ENCODE data around the gene SLC35G1.

SLC35G1 gene

DNA sequence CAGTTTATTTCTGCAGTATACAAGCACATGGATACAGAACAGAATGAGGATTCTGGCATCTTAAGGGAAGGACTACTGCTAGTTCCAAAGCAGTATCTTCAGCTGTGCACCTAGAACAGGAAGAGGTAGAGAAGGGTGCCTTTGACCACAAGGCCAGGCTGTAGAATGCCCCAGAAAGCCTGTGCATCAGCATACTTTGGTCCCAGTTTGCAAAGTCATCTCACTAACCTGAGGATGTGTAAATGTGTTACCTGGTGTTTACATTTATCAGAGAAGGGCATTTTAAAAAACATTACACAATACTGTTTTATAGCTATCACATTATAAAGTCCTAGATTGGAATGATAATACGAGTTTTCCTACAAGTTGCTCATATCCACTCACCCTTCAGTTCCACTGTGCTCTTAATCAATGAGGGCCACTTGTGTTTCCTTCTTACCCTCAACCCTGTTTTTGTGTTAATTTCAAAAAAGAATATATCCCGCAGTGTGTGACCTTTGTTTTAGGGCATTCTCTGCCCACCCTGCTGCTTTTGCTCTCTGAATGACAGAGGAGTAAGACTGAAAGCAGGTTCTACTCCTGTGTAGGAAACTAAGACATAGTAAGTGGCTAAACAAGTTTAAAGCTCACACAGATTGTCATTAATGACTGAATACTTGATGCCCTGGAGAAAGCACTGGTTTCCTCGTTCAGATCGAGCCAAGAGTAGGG, 3.4 kb downstream of the SLC35G1 start:
- no peak overlapping the region for H3K18ac ChIP-seq (ENCODE audit: low read length)
- no peaks in the 10 kb centered on the region for H3K4me1 ChIP-seq (ENCODE audit: control insufficient read depth, low read depth, low read length)
- no peak overlapping the region for H4K5ac ChIP-seq (ENCODE audit: low read length)
- peaks cover 2% of the 10 kb centered on the region for H3K79me1 ChIP-seq (ENCODE audit: low read length)
- no peak overlapping the region for H3K4me2 ChIP-seq (ENCODE audit: low read length)
- H2BK15ac ChIP-seq (replicated peaks; ENCODE audit: low read depth) = no peak overlapping the region
- no peak overlapping the region for H3K4ac ChIP-seq (ENCODE audit: low read depth, low read length)
- H2BK120ac ChIP-seq (ENCODE audit: low read depth, low read length) = no peak overlapping the region
- H3K56ac ChIP-seq (ENCODE audit: low read length) = no peak overlapping the region
- H3K27me3 ChIP-seq (ENCODE audit: insufficient read depth, low read length, poor library complexity) = no peaks in the 10 kb centered on the region
- H3K79me2 ChIP-seq (ENCODE audit: control insufficient read depth, insufficient read depth, low read length) = no peaks in the 10 kb centered on the region
- H3K9ac ChIP-seq (ENCODE audit: low read length) = no peak overlapping the region
- DNase-seq = no peak
- no peak overlapping the region for H4K8ac ChIP-seq (ENCODE audit: low read depth, low read length)
- no peaks in the 10 kb centered on the region for H3K36me3 ChIP-seq (ENCODE audit: control insufficient read depth, insufficient read depth, low read length)
- no peak overlapping the region for H2BK5ac ChIP-seq (ENCODE audit: low read length)
- WGBS (ENCODE audit: extremely low coverage, insufficient coverage, low lambda C conversion rate) = no CpG with 5 or more reads among the region's 4 CpGs
- H2AK5ac ChIP-seq (ENCODE audit: low read length) = no peak overlapping the region
- H3K23ac ChIP-seq (ENCODE audit: low read length) = no peak overlapping the region
- no peak overlapping the region for H3K27ac ChIP-seq (ENCODE audit: low read depth, low read length)
- no peak overlapping the region for H3K4me3 ChIP-seq (ENCODE audit: low read length)

DNA sequence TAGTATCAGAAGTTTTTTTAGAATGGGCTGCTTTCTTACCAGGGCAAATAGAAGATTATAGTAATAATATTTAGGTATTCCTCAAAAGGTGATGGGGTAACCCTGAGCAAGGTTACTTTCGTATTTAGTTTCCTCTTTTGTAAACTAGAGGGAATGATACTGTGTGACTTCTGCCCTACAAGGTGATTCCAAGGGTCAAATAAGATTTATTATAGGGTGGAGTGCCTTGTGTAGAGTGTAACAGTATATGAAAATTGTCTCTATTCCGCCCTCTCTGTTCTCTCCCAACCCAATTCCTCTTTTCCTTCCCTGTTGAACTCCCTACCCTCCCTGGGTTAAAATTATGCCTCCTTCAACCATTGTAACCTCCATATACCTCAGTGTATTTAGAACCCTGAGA, 5.3 kb downstream of the SLC35G1 start:
- H4K5ac ChIP-seq (ENCODE audit: low read length) = no peak overlapping the region
- H3K79me2 ChIP-seq (ENCODE audit: control insufficient read depth, insufficient read depth, low read length) = no peaks in the 10 kb centered on the region
- WGBS (ENCODE audit: extremely low coverage, insufficient coverage, low lambda C conversion rate) = no CpG with 5 or more reads among the region's 2 CpGs
- H3K18ac ChIP-seq (ENCODE audit: low read length) = no peak overlapping the region
- no peak overlapping the region for H2BK15ac ChIP-seq (replicated peaks; ENCODE audit: low read depth)
- H3K56ac ChIP-seq (ENCODE audit: low read length) = no peak overlapping the region
- H3K4me1 ChIP-seq (ENCODE audit: control insufficient read depth, low read depth, low read length) = no peaks in the 10 kb centered on the region
- no peak overlapping the region for H2BK120ac ChIP-seq (ENCODE audit: low read depth, low read length)
- H2AK5ac ChIP-seq (ENCODE audit: low read length) = no peak overlapping the region
- H3K27me3 ChIP-seq (ENCODE audit: insufficient read depth, low read length, poor library complexity) = no peaks in the 10 kb centered on the region
- no peak overlapping the region for H3K27ac ChIP-seq (ENCODE audit: low read depth, low read length)
- no peak overlapping the region for H3K23ac ChIP-seq (ENCODE audit: low read length)
- no peak overlapping the region for H3K4ac ChIP-seq (ENCODE audit: low read depth, low read length)
- no peak overlapping the region for H3K4me3 ChIP-seq (ENCODE audit: low read length)
- H3K36me3 ChIP-seq (ENCODE audit: control insufficient read depth, insufficient read depth, low read length) = no peaks in the 10 kb centered on the region
- DNase-seq = no peak
- no peak overlapping the region for H2BK5ac ChIP-seq (ENCODE audit: low read length)
- no peak overlapping the region for H3K9ac ChIP-seq (ENCODE audit: low read length)
- no peak overlapping the region for H3K4me2 ChIP-seq (ENCODE audit: low read length)
- H3K79me1 ChIP-seq (ENCODE audit: low read length) = peaks cover 2% of the 10 kb centered on the region
- no peak overlapping the region for H4K8ac ChIP-seq (ENCODE audit: low read depth, low read length)

DNA sequence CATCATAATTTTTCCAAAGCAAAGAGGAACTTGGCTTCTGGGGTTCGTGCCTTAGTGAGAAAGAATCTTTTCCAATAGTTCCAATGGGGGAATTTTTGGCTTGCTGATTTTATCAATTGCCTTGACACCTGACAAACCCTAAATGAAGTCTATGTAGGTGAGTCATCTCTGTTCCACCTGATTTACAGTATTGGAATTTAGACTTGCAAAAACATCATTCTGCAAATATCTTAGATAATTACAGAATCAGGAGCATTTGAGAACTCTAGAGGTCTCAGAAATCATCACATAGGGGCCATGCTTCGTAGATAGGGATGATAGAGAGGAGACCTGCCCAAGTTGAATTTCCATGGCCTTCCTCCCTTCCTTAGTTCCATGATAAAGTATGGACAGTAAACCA, 9.3 kb downstream of the SLC35G1 start:
- H2BK120ac ChIP-seq (ENCODE audit: low read depth, low read length) = no peak overlapping the region
- H2BK15ac ChIP-seq (replicated peaks; ENCODE audit: low read depth) = no peak overlapping the region
- H3K4me2 ChIP-seq (ENCODE audit: low read length) = no peak overlapping the region
- no peak overlapping the region for H3K23ac ChIP-seq (ENCODE audit: low read length)
- no peak overlapping the region for H3K4ac ChIP-seq (ENCODE audit: low read depth, low read length)
- H2AK5ac ChIP-seq (ENCODE audit: low read length) = no peak overlapping the region
- H3K79me1 ChIP-seq (ENCODE audit: low read length) = no peaks in the 10 kb centered on the region
- no peak overlapping the region for H4K5ac ChIP-seq (ENCODE audit: low read length)
- H3K27ac ChIP-seq (ENCODE audit: low read depth, low read length) = no peak overlapping the region
- H3K27me3 ChIP-seq (ENCODE audit: insufficient read depth, low read length, poor library complexity) = no peaks in the 10 kb centered on the region
- H3K79me2 ChIP-seq (ENCODE audit: control insufficient read depth, insufficient read depth, low read length) = no peaks in the 10 kb centered on the region
- H3K56ac ChIP-seq (ENCODE audit: low read length) = no peak overlapping the region
- no CpG with 5 or more reads among the region's 2 CpGs for WGBS (ENCODE audit: extremely low coverage, insufficient coverage, low lambda C conversion rate)
- H4K8ac ChIP-seq (ENCODE audit: low read depth, low read length) = no peak overlapping the region
- no peak overlapping the region for H3K9ac ChIP-seq (ENCODE audit: low read length)
- H3K36me3 ChIP-seq (ENCODE audit: control insufficient read depth, insufficient read depth, low read length) = no peaks in the 10 kb centered on the region
- no peak overlapping the region for H2BK5ac ChIP-seq (ENCODE audit: low read length)
- no peak for DNase-seq
- no peaks in the 10 kb centered on the region for H3K4me1 ChIP-seq (ENCODE audit: control insufficient read depth, low read depth, low read length)
- H3K4me3 ChIP-seq (ENCODE audit: low read length) = no peak overlapping the region
- H3K18ac ChIP-seq (ENCODE audit: low read length) = no peak overlapping the region

DNA sequence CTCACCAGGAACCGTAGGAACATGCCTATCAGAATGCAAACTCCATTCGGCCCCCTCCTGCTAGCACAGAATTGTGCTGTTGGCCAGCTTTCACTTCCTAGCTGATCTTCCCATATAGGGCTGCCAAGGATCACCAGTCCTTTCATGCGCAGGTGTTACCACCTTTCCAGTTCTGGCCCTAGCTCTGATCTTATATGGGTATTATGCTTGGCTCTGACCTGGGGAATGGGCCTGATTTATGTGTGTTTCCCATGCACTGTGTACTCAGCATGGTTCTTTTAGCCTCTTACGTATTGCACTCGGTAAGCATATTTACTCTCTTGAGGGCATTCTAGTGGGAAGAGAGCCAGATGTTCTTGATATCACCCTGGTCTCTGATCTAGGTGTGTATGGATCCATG, 11.1 kb downstream of the SLC35G1 start:
- Histone ChIP-seq H3K79me1 (ENCODE audit: low read length) (no peaks in the 10 kb centered on the region), H3K36me3 (ENCODE audit: control insufficient read depth, insufficient read depth, low read length) (no peaks in the 10 kb centered on the region), H2BK120ac (ENCODE audit: low read depth, low read length) (no peak overlapping the region), H3K18ac (ENCODE audit: low read length) (no peak overlapping the region), H3K27me3 (ENCODE audit: insufficient read depth, low read length, poor library complexity) (no peaks in the 10 kb centered on the region), H3K9ac (ENCODE audit: low read length) (no peak overlapping the region), H3K79me2 (ENCODE audit: control insufficient read depth, insufficient read depth, low read length) (no peaks in the 10 kb centered on the region), H4K8ac (ENCODE audit: low read depth, low read length) (no peak overlapping the region), H3K56ac (ENCODE audit: low read length) (no peak overlapping the region), H2BK5ac (ENCODE audit: low read length) (no peak overlapping the region), H3K4me1 (ENCODE audit: control insufficient read depth, low read depth, low read length) (no peaks in the 10 kb centered on the region), H2BK15ac (replicated peaks; ENCODE audit: low read depth) (no peak overlapping the region), H3K4ac (ENCODE audit: low read depth, low read length) (no peak overlapping the region), H4K5ac (ENCODE audit: low read length) (no peak overlapping the region), H3K23ac (ENCODE audit: low read length) (no peak overlapping the region), H2AK5ac (ENCODE audit: low read length) (no peak overlapping the region), H3K27ac (ENCODE audit: low read depth, low read length) (no peak overlapping the region), H3K4me3 (ENCODE audit: low read length) (no peak overlapping the region), H3K4me2 (ENCODE audit: low read length) (no peak overlapping the region)
- WGBS (ENCODE audit: extremely low coverage, insufficient coverage, low lambda C conversion rate) = no CpG with 5 or more reads among the region's 5 CpGs
- no peak for DNase-seq

DNA sequence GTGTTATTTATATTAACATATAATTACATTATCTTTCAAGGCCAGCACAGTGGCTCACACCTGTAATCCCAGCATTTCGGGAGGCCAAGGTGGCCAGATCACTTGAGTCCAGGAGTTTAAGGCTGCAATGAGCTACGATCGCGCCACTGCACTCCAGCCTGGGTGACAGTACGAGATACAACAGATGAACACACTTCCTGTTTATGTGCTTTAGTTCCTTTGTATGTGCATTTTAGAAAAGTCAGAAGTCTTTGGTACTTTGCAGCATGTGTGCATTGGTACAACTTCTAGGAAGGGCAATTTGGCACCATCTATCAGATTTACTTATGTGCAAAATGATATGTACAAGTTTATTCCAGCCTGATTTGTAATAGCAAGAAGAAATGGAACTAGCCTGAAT, 13.3 kb downstream of the SLC35G1 start:
- Histone ChIP-seq H3K79me1 (ENCODE audit: low read length) (no peaks in the 10 kb centered on the region), H3K23ac (ENCODE audit: low read length) (no peak overlapping the region), H3K27ac (ENCODE audit: low read depth, low read length) (no peak overlapping the region), H3K27me3 (ENCODE audit: insufficient read depth, low read length, poor library complexity) (no peaks in the 10 kb centered on the region), H3K9ac (ENCODE audit: low read length) (no peak overlapping the region), H2BK5ac (ENCODE audit: low read length) (no peak overlapping the region), H2BK15ac (replicated peaks; ENCODE audit: low read depth) (no peak overlapping the region), H3K4ac (ENCODE audit: low read depth, low read length) (no peak overlapping the region), H3K79me2 (ENCODE audit: control insufficient read depth, insufficient read depth, low read length) (no peaks in the 10 kb centered on the region), H3K36me3 (ENCODE audit: control insufficient read depth, insufficient read depth, low read length) (no peaks in the 10 kb centered on the region), H3K4me2 (ENCODE audit: low read length) (no peak overlapping the region), H3K56ac (ENCODE audit: low read length) (no peak overlapping the region), H4K8ac (ENCODE audit: low read depth, low read length) (no peak overlapping the region), H2AK5ac (ENCODE audit: low read length) (no peak overlapping the region), H2BK120ac (ENCODE audit: low read depth, low read length) (no peak overlapping the region), H3K4me3 (ENCODE audit: low read length) (no peak overlapping the region), H3K4me1 (ENCODE audit: control insufficient read depth, low read depth, low read length) (no peaks in the 10 kb centered on the region), H3K18ac (ENCODE audit: low read length) (no peak overlapping the region), H4K5ac (ENCODE audit: low read length) (no peak overlapping the region)
- WGBS (ENCODE audit: extremely low coverage, insufficient coverage, low lambda C conversion rate) = no CpG with 5 or more reads among the region's 5 CpGs
- DNase-seq = no peak

DNA sequence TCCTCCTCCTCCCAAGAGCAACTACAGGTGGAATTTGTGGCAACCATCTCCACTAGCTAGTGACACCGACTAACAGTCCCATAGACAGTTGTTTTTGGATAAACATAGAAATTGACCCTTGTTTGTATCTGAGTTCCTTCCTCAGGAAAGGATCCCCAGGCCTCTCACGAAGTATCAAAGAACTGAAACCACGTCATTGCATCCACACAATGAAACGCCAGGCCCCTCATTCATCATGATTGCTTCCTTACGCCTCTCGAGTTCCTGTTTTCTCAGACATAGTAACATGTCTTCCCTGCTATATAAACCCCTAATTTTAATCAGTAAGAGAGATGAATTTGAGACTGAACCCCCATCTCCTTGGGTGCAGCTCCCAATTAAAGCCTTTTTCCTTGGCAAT, 18.1 kb downstream of the SLC35G1 start:
- no peak overlapping the region for H3K4me2 ChIP-seq (ENCODE audit: low read length)

More for the DNA sequence above, 18.1 kb downstream of the SLC35G1 start:
- Histone ChIP-seq H4K8ac (ENCODE audit: low read depth, low read length) (no peak overlapping the region), H3K36me3 (ENCODE audit: control insufficient read depth, insufficient read depth, low read length) (no peaks in the 10 kb centered on the region), H2BK15ac (replicated peaks; ENCODE audit: low read depth) (no peak overlapping the region), H3K27me3 (ENCODE audit: insufficient read depth, low read length, poor library complexity) (no peaks in the 10 kb centered on the region), H2AK5ac (ENCODE audit: low read length) (no peak overlapping the region), H3K79me2 (ENCODE audit: control insufficient read depth, insufficient read depth, low read length) (no peaks in the 10 kb centered on the region), H3K18ac (ENCODE audit: low read length) (no peak overlapping the region), H3K4me3 (ENCODE audit: low read length) (no peak overlapping the region), H2BK120ac (ENCODE audit: low read depth, low read length) (no peak overlapping the region), H3K4me1 (ENCODE audit: control insufficient read depth, low read depth, low read length) (no peaks in the 10 kb centered on the region), H3K4ac (ENCODE audit: low read depth, low read length) (no peak overlapping the region), H3K9ac (ENCODE audit: low read length) (no peak overlapping the region), H3K79me1 (ENCODE audit: low read length) (no peaks in the 10 kb centered on the region), H3K27ac (ENCODE audit: low read depth, low read length) (no peak overlapping the region), H3K23ac (ENCODE audit: low read length) (no peak overlapping the region), H4K5ac (ENCODE audit: low read length) (no peak overlapping the region), H2BK5ac (ENCODE audit: low read length) (no peak overlapping the region), H3K56ac (ENCODE audit: low read length) (no peak overlapping the region)
- no peak for DNase-seq
- no CpG with 5 or more reads among the region's 6 CpGs for WGBS (ENCODE audit: extremely low coverage, insufficient coverage, low lambda C conversion rate)
